Islet of Langerhans (tissue), 1 donor: ENCODE measurements around the gene SCUBE3.

ENCODE experiments used
- FAIRE-seq: peaks from one replicate; lab custom pipeline; 2011; peaks lifted over from hg19 to GRCh38; lab: Jason Lieb, UNC

Gene SCUBE3

GRCh38 chr6:35214869-35215664 is 1.3 kb downstream of the SCUBE3 start:
- no peak for FAIRE-seq

DNA sequence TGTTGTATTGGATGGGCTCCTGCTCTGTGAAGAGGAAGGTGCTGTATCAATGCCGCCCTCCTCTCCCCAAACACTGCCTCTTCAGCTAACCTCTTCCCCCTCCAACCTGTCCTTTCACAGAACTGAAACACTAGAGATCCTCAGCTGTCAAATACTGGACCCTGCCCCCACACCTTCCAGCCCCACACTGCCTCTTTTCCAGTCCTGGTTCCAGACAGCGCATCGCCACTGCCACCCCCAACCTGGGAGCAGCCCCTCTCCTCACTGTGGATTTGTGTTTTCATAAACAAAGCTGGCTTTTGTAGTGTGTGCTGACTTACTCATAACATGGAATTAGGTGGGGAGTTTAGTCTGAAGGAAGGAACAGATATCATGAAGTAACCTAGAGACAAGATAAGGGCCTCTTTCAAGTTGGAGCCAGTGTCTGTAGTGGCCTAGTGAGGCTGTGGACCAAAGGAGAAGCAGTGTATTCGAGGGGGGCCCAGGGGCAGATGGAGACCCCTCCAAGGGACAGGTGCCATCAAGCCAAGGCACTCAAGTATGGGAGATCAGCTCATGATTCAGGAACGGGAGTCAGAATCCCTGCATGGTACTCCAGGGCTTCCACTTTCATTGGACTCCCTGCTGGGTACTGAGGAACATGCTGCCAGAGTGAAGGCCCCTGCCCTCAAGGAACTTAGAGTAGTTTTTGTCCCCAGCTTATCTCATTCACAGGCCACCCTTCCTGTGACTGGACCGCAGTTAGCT is 2.1 kb downstream of the SCUBE3 start:
- no peak for FAIRE-seq

DNA sequence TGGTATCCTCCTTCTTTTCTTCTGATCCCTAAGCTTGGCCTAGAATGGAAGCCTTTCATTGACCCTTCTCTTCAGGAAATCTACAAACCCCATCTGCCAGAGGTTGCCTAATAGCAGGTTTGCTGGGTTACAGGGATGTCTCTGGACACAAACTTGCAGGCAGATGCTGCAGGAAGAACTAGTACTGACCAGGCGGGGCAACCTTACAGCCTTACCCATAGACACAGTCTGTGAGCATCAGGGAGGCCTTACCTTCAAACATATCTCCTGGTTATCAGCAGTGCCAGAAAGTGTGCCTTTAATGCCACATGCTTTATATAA is 2.6 kb downstream of the SCUBE3 start:
- FAIRE-seq, result no peak

DNA sequence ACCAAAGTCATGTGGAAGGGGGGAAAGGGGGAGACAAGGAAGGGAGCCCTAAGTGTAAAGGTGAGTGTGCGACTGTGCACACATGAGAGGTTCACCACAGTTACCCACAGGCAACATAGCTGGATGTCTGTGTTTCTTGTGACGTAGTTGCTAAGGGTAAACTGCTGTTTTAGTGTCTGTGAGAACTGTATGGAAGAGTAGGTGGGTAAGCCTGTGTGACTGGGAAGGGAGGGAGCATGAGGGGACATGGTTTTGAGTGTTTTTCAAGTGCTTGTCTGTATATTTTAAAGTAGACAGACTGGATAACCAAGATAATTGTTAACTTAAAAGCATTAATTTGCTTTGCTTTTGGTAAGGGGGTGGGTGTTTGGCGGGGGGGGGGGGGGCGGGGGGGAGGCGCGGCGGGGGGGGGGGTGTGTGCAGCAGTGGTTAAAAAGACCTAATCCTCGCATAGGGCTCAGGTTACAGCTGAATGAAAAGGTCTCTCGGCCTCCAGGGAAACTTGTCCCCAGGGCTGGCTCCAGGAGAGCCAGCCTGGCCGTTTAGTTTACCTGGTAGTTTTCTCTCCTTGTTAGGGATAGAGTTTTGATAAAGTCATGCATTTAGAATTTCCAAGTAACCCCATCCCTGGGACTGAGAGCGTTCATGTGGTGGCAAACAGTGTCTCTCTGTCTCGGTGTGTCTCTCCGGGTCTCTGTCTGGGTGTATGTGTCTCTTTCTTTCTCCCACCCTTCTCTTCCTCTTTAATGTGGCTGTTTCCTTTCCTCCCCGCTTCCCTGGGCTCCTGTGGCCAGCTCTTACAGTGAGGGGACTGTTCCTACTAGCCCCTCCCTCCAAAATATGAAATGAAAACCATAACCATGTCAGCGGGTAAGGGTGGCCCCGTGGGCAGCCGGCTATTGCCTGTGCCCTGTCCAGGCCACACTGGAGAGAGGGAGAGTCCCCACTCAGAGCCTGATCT is 3.4 kb downstream of the SCUBE3 start:
- no peak for FAIRE-seq

DNA sequence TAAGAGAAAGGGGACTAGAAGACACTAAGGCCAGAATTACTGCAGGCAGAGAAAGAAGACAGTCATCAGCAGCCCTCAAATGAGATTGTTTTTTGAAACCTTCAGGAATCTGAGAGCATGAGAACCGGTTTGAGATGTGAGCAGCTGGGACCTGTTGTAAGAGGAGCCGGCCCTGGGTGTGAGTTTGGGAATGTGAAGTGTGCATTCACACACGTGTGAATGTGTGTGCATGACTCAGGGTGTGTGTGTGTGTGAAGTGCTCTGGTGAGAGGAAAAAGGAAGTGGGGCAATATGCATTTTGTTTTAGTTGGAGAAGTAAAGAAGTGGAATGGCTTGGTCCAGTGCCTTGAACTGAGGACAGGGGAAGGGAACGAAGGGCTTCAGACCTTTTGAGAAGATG is 4.3 kb downstream of the SCUBE3 start:
- no peak for FAIRE-seq

DNA sequence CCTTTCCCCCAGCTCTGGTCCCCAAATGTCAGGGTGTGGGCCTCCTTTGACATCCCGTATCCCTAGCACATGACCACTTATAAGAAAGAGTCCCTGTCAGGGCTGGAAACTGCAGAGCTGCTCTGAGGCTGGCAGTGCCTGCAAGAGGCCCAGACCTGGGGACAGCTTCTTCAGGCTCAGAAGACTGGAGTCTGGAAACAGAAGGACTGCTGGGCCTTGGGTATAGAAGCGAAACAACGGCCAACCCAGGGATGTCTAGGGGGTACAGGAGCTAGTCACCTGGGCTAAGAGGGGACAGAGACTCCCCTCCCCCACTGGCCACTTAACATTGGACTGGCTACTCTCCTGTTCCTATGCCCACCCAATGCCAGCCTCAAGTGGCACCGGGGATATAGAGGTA is 4.7 kb downstream of the SCUBE3 start:
- FAIRE-seq, result no peak

DNA sequence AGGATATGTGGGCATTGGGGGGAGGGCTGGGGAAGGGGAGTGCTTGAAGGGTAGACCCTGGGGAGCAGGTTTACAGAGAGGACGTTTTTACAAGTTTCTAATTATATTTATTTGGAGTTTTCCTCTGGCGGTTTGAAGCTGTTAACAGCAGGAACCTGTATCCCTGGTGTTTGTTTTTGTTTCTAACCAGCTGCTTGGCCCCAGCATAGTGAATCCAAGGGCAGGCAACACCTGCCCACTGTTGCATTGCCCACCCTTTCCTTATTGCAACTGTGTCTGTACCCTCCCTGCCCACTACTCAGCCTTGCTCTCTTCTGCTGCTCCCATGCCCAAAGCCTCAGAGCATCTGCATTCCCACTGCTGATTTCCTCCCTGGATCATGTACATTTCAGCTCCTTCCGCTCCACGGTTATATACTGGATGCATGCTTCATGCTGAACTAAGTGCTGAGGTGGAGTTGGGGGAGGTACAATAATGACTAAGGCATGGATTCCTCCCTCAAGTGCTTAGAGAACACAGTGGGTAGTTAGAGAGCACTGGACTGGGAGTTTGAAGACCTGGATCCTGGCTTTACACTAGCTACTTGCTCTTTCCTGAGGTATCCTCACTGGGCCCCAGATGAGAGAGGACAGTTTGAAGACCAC is 6.0 kb downstream of the SCUBE3 start:
- FAIRE-seq, result no peak

DNA sequence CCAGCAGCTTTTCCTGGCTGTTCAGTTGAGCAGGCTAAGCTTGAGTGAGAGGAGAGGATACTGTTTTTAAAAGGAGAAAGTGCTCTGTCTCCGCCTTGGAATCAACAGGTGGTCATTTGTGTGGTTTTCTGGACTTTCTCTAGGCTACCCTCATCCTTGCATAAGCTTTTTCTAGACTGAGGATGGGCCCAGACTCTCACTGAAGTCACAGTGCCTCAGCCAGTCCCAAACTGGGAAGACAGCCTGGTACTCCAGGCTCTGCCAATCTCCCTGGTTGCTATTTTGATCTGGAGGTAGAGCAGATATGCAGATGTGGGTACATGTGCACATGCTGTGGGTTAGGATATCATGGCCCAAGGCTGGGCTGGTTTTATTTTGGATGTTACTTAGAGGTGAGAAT is 7.0 kb downstream of the SCUBE3 start:
- no peak for FAIRE-seq

GRCh38 chr6:35223396-35223795 is 9.6 kb downstream of the SCUBE3 start:
- no peak for FAIRE-seq

- FAIRE-seq, result no peak
Measured at GRCh38 chr6:35224720-35225119, 11.0 kb downstream of the SCUBE3 start.

- no peak for FAIRE-seq
Measured at GRCh38 chr6:35228481-35228880, 14.7 kb downstream of the SCUBE3 start.

DNA sequence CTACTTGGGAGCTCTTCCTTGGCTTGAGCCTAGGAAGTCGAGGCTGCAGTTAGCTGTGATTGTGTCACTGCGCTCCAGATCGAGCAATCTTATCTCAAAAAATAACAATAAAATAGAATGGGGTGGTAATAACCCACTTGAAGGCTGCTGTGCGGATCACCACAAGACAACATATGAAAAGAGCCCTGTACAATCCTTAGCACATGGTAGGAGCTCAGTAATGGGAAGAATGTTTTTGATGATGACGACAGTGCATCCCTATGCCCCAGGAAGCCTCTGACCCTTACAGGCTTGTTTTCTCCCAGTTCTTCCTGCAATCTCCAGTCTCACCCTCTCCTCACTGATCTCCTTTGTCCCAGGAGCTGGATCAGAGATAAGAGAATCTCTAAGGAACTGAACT is 15.5 kb downstream of the SCUBE3 start:
- FAIRE-seq, result no peak

GRCh38 chr6:35230498-35230897 is 16.7 kb downstream of the SCUBE3 start:
- no peak for FAIRE-seq

DNA sequence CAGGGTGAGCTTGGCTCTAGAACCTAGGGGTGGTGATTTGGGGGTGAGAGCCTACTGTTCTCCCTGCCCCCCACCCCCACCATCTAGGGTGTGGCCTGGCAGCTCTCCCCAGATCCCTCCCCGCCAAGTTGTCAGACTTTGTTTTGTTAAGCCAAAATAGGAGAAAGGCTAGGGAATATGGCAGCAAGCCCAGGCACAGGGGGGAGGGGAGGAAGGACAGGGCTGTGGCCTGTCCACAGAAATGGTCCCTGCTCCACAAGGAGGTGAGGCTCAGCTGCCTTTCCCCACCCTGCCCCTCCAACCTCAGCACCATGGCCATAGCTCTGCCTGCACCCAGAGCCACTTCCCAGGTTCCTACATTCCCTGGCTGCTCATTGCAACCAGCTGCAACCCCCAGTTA is 17.2 kb downstream of the SCUBE3 start:
- no peak for FAIRE-seq

- FAIRE-seq, result no peak
Measured at GRCh38 chr6:35231563-35231962, 17.8 kb downstream of the SCUBE3 start.

DNA sequence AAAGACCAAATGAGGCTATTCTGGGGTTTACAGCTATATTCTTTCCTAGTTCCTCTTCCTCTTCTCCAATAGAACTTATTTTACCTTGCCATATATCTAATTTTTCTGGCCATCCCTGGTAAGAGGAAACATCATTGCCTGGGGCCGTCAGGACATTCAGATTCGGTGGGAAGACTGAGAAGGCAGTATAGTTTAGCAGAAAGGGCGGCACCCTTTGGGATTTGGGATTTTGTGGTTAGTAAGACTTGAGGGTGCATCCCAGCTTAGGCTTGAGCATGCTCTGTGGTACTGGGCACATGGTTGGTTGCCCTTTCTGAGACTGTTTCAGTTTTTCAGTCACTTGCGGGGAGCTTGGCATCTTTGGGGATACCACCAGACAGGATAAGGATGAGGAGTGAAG is 21.1 kb downstream of the SCUBE3 start:
- no peak for FAIRE-seq

DNA sequence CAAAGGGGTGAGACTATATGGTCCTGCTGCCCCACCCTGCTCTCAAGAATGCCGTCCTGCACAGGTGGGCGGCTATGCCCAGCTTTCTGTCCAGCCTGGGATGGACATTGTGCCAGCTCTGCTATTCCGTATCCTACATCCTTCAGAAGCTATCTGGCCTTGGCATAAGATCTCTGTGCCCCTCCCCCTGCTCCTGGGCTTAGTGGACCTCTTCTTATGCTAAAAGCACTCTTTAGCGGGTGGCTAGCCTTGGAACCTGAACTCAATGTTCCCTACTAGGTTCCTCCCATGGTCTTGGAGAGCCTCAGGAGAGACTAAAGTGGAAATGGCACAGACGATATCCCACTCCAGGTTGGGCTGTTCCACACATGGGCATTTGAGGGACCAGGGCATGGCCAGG is 22.5 kb downstream of the SCUBE3 start:
- no peak for FAIRE-seq

- FAIRE-seq, result no peak
Measured at GRCh38 chr6:35237476-35237875, 23.7 kb downstream of the SCUBE3 start.

DNA sequence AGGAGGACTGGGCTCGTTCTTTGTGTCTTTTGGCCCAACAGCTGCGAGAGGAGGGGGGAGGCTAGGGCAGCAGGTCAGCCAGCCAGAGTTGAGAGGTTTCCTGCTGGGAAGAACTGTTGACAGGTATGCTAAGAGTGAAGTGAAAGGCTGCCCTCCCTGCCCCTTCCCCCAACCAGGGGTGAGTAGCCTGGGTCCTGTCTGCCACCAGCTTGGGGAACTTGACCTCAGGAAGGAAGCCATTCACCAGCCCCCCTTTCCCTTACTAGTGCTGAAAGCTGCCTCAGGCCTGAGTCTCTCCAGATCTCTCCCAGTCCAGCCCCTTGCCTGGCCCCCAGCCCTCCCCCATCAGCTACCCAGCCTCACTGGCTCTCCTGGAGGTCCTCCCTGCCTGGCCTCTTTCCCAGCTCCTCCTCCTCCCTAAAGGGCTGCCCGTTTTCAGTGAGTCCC is 25.1 kb downstream of the SCUBE3 start:
- no peak for FAIRE-seq

DNA sequence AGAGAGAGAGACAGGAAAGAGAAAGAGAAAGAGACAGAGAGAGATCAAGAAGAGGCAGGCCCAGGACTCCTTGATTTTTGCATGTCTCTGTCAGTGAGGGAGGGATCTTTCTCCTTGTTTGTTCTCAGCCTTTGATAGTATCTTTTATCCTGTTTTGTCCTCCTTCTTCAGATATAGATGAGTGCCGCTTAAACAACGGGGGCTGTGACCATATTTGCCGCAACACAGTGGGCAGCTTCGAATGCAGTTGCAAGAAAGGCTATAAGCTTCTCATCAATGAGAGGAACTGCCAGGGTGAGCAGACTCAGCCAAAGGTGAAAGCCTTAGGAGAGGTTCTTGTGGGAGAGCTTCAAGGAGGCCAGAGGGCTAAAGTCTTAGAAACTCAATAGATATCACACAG is 25.8 kb downstream of the SCUBE3 start:
- no peak for FAIRE-seq

GRCh38 chr6:35240838-35241801 is 27.4 kb downstream of the SCUBE3 start:
- FAIRE-seq, result no peak
